Stromal cell of bone marrow (primary cell): ENCODE measurements around the gene SERP2.

ENCODE experiments used
- DNase-seq: peaks from one replicate; pipeline ENCODE4 v3.0.0-alpha.2; 2012; ENCODE audit warnings: low read depth

The SERP2 gene

GRCh38 chr13:44435142-44435918, 61.7 kb downstream of the SERP2 start:
- DNase-seq, result peak; percentile 96

GRCh38 chr13:44435919-44436510, 62.4 kb downstream of the SERP2 start:
- no peak for DNase-seq

- DNase-seq, result peak; percentile 87
Measured at GRCh38 chr13:44436589-44437337, 63.1 kb downstream of the SERP2 start.

GRCh38 chr13:44437356-44438233, 64.0 kb downstream of the SERP2 start:
- no peak for DNase-seq

- no peak for DNase-seq
Measured at GRCh38 chr13:44438234-44438579, 64.6 kb downstream of the SERP2 start.

- no peak for DNase-seq
Measured at GRCh38 chr13:44439452-44440024, 65.9 kb downstream of the SERP2 start.

- no peak for DNase-seq
Measured at GRCh38 chr13:44440046-44440608, 66.5 kb downstream of the SERP2 start.
